GM12872 (cell line): ENCODE data around the gene MRPL39.

Experiments used
- TF ChIP-seq, protein P1 (sequence below): IDR thresholded peaks from 3 replicates; pipeline ENCODE4 v1.5.1; 2011; ENCODE audit warnings: low read depth, mild to moderate bottlenecking, low read length, moderate library complexity; ENCODE audit not compliant: insufficient read depth

The MRPL39 gene

GRCh38 chr21:25551569-25551968, 55.7 kb downstream of the MRPL39 start:
- TF ChIP-seq, protein P1, sequence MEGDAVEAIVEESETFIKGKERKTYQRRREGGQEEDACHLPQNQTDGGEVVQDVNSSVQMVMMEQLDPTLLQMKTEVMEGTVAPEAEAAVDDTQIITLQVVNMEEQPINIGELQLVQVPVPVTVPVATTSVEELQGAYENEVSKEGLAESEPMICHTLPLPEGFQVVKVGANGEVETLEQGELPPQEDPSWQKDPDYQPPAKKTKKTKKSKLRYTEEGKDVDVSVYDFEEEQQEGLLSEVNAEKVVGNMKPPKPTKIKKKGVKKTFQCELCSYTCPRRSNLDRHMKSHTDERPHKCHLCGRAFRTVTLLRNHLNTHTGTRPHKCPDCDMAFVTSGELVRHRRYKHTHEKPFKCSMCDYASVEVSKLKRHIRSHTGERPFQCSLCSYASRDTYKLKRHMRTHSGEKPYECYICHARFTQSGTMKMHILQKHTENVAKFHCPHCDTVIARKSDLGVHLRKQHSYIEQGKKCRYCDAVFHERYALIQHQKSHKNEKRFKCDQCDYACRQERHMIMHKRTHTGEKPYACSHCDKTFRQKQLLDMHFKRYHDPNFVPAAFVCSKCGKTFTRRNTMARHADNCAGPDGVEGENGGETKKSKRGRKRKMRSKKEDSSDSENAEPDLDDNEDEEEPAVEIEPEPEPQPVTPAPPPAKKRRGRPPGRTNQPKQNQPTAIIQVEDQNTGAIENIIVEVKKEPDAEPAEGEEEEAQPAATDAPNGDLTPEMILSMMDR = no peak

GRCh38 chr21:25550352-25551120, 56.7 kb downstream of the MRPL39 start:
- TF ChIP-seq, protein P1 = no peak

DNA sequence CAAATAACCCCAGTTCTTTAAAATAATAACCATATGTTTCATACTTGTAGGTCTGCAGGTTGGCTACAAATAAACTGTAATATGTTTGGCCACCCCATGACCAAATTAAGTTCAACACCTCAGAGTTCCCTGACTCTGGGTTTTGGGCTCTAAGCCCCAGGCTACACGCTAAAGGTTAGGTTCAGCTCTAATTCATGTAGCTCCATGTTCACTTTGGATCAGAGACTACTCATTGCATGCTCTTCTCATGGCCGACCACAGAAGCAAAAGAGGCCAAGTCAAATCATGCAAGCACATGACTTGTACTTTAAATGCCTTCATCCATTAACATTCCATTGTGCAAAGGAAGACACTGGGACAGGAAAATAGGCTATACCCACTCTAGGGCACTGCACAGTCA, 66.2 kb downstream of the MRPL39 start:
- TF ChIP-seq, protein P1 = no peak

GRCh38 chr21:25539606-25540005, 67.7 kb downstream of the MRPL39 start:
- TF ChIP-seq, protein P1 = no peak

GRCh38 chr21:25537174-25537573, 70.1 kb downstream of the MRPL39 start:
- TF ChIP-seq, protein P1 = no peak

GRCh38 chr21:25536752-25537151, 70.5 kb downstream of the MRPL39 start:
- TF ChIP-seq, protein P1 = no peak

DNA sequence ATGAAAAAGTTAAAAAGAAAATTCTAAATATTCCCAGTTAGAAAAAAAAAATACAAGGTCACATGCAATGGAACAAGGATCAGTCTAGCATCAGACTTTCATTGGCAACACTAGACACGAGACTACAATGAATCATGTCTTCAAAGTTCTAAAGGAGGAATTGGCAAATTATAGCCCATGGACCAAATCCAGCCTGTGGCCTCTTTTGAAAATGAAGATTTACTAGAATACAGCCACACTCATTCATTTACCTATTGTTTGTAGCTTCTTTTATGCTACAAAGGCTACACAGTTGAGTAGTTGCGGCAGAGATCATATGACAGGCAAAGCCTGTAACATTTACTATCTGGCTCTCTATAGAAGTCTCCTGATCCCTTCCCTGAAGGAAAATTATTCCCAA, 71.4 kb downstream of the MRPL39 start:
- TF ChIP-seq, protein P1 = no peak
